Activated naive CD8-positive, alpha-beta T cell treated with anti-CD3 and anti-CD28 coated beads, Interleukin-2, amount 50 U/mL, for 16 hours (primary cell): Measurements from ENCODE around the gene TPCN2.

Source experiments
- DNase-seq: peaks from one replicate; pipeline ENCODE4 v3.0.0-alpha.2; 2020; ENCODE audit warnings: low read depth, low spot score

The TPCN2 gene

GRCh38 chr11:69037074-69037473 is 11.7 kb upstream of the TPCN2 start:
- DNase-seq = no peak

DNA sequence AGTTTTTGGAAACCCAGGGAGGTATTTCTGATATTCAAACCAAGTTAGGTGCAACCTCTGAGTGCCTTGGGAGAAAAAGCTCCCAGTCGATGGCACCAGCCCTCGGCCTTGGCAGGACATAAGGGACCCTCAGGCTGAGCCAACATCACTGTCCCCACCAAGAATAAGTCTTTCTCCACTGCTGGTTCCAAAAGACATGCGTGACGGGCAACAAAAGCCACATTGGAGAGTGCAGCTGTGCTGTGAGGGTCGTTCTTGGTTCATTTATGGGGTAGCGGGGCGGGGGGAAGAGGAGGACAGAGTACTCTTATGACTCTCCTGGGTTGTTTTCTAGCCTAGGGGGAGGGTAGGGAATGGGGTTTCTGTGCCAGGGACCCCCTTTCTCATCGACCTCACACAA is 11.2 kb upstream of the TPCN2 start:
- no peak for DNase-seq

DNA sequence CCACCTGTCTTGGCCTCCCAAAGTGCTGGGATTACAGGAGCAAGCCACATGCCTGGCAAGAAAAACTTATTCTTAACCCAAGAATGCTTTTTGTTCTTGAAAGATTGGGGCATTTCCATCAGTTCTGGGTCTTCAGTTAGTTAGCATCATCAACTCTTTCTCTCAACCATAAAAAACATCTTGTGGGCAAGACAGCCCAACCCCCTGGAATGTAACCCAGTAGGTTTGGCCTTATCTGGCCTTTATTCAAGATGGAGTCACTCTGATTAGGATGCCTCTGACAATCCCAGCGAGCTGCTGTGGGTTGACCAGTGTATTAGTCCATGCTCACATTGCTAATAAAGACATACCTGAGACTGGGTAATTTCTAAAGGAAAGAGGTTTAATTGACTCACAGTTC is 9.2 kb upstream of the TPCN2 start:
- DNase-seq = no peak

DNA sequence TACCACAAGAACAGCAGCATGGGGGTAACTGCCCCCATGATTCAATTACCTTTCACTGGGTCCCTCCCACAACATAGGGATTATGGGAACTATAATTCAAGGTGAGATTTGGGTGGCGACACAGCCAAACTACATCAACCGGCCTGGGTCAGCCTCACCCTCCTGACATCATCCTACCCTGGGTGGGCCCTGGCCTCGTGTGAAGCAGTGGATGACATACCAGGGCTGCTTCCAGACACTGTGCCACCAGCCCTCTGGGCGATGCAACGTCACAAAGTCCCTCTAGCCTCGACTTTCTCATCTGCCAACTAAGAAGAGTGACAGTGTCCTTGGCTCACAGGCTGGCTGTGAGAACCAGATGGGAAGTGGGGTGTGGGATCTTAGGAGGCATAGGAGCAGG is 8.7 kb upstream of the TPCN2 start:
- DNase-seq = no peak

DNA sequence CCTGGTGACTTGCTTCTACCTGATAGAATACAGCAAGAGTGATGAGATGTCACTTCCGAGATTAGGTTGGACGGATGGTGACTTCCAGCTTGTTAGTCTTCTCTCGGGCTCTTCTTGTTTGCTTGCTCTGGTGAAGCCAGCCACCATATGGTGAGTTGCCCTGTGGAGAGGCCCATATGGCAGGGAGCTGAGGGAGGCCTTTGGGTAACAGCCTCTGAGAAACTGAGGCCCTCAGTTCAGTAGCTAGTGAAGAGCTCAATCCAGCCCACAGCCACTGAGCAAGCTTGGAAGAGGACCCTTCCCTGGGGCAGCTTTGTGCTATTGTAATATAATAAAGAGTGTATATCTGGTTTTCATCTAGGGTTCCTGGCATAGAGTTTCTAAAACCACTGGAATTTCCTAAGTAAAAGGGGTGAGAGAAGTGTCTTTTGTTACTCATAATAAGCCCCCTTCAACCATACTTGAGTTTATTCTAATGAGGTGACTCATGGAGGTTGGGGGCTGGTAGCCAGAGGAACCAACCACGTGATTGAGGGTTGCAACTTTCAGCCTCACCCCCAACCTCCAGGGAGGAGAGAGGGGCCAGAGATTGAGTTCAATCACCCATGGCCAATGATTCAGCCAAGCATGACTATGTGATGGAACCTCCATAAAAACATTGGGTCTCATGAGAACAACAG is 8.0 kb upstream of the TPCN2 start:
- no peak for DNase-seq

GRCh38 chr11:69041516-69041915 is 7.2 kb upstream of the TPCN2 start:
- DNase-seq = no peak

DNA sequence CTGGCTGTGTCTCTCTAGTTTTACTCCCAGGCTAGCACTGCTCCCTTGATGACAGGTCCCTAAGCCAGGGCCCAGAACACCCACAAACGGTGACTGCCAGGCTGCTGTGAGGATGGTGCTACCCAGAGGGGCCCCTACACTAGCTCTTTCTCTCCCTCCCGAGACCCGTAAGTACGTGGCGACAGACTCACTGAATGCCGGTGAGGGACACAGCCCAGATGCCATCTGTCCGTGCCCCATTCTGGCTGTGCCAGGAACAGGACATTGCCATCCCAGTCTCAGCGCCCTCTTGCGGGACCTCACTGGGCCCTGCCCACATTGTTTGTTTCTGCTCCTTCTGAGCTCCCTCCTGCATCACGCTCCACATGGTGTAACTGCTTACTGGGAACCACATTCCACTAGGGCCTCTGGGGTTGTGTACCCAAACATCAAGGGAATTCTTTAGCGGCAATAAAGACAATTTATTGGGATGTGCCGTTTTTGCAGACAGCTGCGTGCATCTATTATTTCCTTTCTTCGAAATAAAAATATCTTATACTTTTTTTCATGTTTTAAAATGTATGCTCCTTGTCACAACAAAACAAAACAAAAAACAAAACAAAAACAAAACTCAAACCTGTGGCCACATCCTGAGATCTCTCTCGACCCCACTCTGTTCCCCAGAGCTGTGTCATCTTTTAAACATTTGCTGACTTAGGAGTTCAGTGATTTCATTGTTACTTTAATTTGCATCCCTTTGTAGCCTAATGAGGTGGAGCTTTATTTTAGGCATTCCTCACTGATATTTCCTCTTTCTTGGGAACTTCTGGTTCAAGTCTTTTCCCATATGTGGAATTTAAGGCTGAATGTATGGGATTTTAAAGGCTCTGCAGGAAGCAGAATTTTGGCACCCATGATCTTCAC is 4.4 kb upstream of the TPCN2 start:
- DNase-seq = no peak

DNA sequence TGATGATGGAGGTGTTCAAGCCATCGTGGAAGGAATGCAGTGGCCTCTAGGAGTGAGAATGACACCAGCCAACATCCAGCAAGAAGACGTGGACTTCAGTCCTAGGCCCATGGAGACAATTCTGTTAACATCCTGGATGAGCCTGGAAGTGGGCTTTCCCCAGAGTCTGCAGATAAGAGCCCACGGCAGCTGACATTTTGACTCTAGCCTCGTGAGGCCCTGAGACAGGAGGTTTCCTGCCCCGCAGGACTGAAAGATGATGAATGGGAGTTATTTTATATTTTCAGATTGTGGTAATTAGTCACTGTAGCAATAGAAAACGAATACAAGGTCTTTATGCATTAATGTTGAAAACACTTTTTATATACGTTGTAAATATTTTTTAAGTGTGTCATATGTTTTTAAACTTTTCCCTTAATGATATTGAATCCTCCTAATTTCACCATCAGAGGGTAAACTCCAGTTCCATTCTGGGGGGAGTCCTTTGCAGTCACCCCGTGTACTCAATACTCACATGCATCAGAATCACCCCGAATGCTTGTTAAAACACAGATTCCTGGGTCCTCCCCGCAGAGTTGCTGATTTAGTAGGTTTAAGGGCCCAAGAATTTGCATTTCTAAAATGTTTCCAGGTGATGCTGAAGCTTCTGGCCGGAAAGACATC is 570 bp upstream of the TPCN2 start:
- DNase-seq = no peak

- no peak for DNase-seq
These were observed 747 bp downstream of the TPCN2 start for GRCh38 chr11:69049490-69049867.

DNA sequence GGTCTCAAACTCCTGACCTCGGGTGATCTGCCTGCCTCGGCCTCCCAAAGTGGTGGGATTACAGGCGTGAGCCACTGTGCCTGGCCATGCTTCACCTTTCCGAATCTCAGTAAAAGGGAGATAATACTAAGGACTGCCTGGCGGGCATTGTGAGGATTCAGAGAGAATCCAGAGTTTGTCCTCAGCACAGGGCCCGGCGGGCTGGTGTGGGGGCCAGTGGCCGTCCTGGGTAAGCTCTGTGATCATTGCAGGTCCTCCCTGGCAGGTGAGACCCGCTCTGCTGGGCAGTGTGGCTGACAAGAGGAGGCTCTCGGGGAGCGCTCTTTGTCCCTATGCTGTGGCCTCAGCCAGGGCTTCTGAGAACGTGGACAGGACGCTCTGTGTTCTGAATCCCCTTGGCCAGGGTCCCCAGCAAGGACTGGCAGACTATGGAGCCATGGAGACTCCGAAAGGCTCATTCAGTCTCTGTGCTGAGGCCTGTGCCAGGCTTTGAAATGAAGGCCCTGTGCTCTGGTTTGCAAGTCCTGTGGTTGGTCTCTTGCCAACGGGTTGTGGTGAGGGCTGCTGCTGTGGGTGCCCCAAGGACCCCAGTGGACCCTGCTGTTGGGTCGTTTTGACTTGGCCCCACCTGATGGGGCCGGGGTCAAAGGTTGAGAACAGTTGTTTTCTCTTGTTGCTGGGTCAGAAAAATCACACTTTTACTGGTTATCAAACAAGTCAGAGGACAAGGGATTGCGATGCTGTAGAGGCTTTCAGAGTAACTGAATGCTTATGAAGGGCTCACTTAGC is 2.1 kb downstream of the TPCN2 start:
- no peak for DNase-seq

DNA sequence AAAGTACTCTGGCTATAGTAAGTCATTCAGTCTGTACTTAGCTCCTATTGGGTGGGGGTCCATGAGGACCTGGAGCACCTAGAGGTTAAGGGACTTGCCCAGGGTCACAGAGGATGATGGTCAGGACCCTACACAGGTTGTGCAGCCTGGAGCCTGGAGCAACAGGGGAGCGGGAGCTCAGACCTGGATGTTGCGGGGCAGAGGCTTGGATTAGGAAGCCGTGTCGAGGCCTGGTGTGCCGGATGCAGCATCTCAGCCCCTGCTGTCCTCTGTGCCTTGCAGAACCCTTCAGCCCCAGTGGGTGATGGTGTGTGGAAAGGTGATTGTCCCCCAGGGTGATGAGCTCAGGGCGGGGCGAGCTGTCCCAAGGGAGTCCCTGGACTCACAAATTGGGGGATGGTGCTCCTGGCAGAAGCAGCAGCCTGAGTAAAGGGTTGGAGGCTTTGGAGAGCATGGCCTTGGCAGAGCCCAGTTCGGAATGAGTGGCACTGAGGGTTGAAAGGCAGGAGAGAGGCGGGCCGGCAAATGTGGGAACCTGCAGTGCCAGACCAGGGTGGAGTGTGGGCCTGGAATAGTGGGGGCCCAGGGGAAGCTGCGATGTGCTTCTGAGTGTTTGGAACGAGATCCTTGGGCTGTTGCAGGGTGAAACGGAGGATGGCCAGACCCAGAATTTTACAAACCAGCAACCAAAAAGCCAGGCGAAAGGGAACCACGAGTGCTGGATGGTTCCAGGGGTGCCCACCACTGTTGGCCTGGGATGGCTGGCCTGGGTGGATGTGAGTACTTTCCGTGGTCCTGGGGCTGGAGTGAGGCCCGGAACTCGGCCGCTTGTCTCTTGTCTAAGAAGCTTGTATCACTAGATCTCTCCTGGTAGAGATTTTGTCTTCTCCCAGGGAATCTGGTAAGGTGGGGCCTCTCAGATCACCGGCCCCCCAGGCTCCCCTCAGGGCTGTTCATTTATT is 2.9 kb downstream of the TPCN2 start:
- DNase-seq = no peak

DNA sequence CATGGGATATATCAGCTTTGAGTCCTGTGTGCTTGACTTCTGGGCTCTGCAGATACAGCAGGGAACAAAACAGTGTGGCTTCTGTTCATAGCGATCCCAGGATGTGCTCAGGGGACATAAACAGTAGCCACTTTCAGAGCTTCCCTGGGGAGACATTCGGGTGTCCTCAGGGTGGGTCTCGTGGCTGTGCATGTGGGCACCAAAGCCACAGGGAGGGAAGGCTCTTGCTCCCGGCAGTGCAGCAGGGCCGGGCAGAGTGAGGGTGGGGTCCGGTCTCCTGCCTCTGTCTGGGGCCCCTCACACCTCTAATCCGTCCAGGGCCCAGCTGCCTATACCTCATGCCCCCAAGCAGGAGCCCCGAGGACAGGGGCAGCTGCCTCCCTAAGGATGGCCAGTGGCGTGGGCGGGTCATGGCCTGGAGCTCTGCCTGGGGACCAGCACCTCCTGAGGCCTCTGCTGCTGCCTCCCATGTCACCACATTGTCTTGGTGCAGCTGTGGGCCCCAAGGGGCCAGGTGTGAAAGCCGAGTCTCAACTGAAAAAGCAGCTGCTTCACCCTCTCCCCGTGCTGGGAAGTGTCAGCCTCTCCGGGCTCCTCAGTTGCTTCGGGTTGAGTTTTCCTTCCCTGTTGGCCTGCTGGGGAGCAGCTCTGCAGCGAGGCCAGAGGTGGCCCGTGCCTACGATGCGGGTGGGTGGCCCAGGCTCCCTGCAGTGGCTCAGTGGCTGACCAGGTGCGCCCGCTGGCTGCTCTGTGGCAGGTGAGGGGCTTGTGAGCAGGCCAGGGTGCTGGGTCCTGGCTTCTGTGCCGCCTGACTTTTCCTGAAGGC is 3.8 kb downstream of the TPCN2 start:
- no peak for DNase-seq

- DNase-seq = no peak
These were observed 4.4 kb downstream of the TPCN2 start for GRCh38 chr11:69053169-69053477.

DNA sequence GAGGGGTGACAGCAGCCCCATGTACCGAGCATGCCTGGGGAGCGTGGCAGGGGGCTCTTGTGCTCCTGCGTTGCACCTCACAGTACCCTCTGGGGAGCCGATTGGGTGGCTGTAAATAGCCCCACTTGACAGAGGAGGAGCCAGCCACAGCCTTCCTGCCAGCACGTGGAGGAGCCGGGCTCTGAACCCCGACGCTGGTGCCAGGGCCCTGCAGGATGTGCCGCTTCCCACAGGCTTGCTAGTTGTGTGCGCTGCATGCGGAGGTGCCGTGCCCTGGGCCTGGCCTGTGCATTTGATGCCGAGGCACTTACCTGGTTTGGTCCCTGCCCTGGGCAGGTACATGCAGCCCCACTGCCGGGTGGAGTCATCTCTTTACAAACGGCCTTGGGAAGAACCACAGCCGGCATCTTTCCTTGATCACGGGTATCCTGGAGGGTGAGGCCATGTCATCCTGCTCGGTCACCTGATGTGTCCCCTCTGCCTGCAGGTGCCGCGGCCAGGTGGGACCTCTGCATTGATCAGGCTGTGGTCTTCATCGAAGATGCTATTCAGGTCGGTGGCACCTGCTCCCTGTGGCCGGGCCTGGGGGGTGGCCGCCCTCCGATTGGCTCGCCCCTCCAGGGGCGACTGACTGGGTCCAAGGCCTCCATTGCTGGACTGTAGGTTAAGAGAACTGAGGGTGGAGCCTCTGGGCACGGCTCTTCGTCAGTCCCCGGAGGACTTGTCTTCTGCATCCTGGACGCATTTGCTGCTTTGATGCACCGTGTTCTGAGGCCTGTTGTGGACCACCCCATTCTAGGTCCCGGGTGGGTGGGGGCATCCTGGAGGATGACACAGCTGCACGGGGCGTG is 5.0 kb downstream of the TPCN2 start:
- no peak for DNase-seq

- no peak for DNase-seq
These were observed 5.9 kb downstream of the TPCN2 start for GRCh38 chr11:69054397-69055211.

GRCh38 chr11:69055212-69055586 is 6.5 kb downstream of the TPCN2 start:
- DNase-seq = no peak

GRCh38 chr11:69055598-69056516 is 7.1 kb downstream of the TPCN2 start:
- DNase-seq = no peak
